Stromal cell of bone marrow (primary cell): ENCODE data around the gene DSCAML1.
"Not testable (repeated sequence)": the region's sequence is repeated elsewhere in the genome, so short reads cannot be mapped to it uniquely, and the experiment has no call there.

Source experiments
- DNase-seq: peaks from one replicate; pipeline ENCODE4 v3.0.0-alpha.2; 2012; ENCODE audit warnings: low read depth

Gene DSCAML1

GRCh38 chr11:117817368-117818040, 20.5 kb upstream of the DSCAML1 start:
- DNase-seq = peak; percentile 33

GRCh38 chr11:117816846-117817367, 19.9 kb upstream of the DSCAML1 start:
- no peak for DNase-seq

GRCh38 chr11:117816151-117816741, 19.2 kb upstream of the DSCAML1 start:
- peak; percentile 29 for DNase-seq

- no peak for DNase-seq
Measured at GRCh38 chr11:117815262-117815803, 18.3 kb upstream of the DSCAML1 start.

GRCh38 chr11:117814766-117815261, 17.8 kb upstream of the DSCAML1 start:
- no peak for DNase-seq

GRCh38 chr11:117814204-117814765, 17.3 kb upstream of the DSCAML1 start:
- no peak for DNase-seq

- DNase-seq = not testable (repeated sequence)
Measured at GRCh38 chr11:117810056-117810451, 13.0 kb upstream of the DSCAML1 start.

GRCh38 chr11:117809236-117810055, 12.4 kb upstream of the DSCAML1 start:
- peak; percentile 11 for DNase-seq

- DNase-seq = no peak
Measured at GRCh38 chr11:117808784-117809183, 11.8 kb upstream of the DSCAML1 start.

GRCh38 chr11:117807482-117808327, 10.7 kb upstream of the DSCAML1 start:
- DNase-seq = peak; percentile 23

GRCh38 chr11:117806846-117807245, 9.8 kb upstream of the DSCAML1 start:
- no peak for DNase-seq

- peak; percentile 6 for DNase-seq
Measured at GRCh38 chr11:117805045-117805444, 8.0 kb upstream of the DSCAML1 start.

GRCh38 chr11:117803896-117804295, 6.9 kb upstream of the DSCAML1 start:
- DNase-seq = no peak

- no peak for DNase-seq
Measured at GRCh38 chr11:117799634-117800033, 2.6 kb upstream of the DSCAML1 start.

GRCh38 chr11:117796456-117796871, 552 bp downstream of the DSCAML1 start:
- no peak for DNase-seq

- DNase-seq = no peak
Measured at GRCh38 chr11:117795638-117796455, 1.2 kb downstream of the DSCAML1 start.

GRCh38 chr11:117794772-117795629, 2.0 kb downstream of the DSCAML1 start:
- no peak for DNase-seq

- no peak for DNase-seq
Measured at GRCh38 chr11:117794135-117794534, 2.9 kb downstream of the DSCAML1 start.

- no peak for DNase-seq
Measured at GRCh38 chr11:117793583-117793982, 3.4 kb downstream of the DSCAML1 start.
